ENCODE data around the gene ACOT7.

Gene ACOT7

GRCh38 chr1:6261615-6261995 is 132.0 kb downstream of the ACOT7 start:
- peak; percentile 30 for DNase-seq

- DNase-seq: peak; percentile 6
Observed at GRCh38 chr1:6260961-6261614, 132.5 kb downstream of the ACOT7 start, which contains the start of gene GPR153. Gene GPR153, minus strand, starts transcription at chr1:6261098. Its CDS starts 6,193 bp downstream, at chr1:6254905.

GRCh38 chr1:6260433-6260934 is 133.1 kb downstream of the ACOT7 start:
- no peak for DNase-seq

- peak; percentile 50 for DNase-seq
Observed at GRCh38 chr1:6259491-6260362, 133.8 kb downstream of the ACOT7 start.

- DNase-seq: no peak
Observed at GRCh38 chr1:6258675-6259074, 134.9 kb downstream of the ACOT7 start.

- no peak for DNase-seq
Observed at GRCh38 chr1:6257541-6258069, 136.0 kb downstream of the ACOT7 start.

- no peak for DNase-seq
Observed at GRCh38 chr1:6256645-6257044, 136.9 kb downstream of the ACOT7 start.

GRCh38 chr1:6254691-6255090 is 138.9 kb downstream of the ACOT7 start:
- no peak for DNase-seq

GRCh38 chr1:6253380-6253779 is 140.2 kb downstream of the ACOT7 start:
- no peak for DNase-seq

- no peak for DNase-seq
Observed at GRCh38 chr1:6252374-6252710, 141.2 kb downstream of the ACOT7 start.

GRCh38 chr1:6251681-6252373 is 141.7 kb downstream of the ACOT7 start:
- DNase-seq: no peak

GRCh38 chr1:6251233-6251632 is 142.3 kb downstream of the ACOT7 start:
- DNase-seq: no peak

- no peak for DNase-seq
Observed at GRCh38 chr1:6249739-6250689, 143.6 kb downstream of the ACOT7 start.

- DNase-seq: no peak
Observed at GRCh38 chr1:6248932-6249738, 144.4 kb downstream of the ACOT7 start.

- DNase-seq: no peak
Observed at GRCh38 chr1:6248161-6248776, 145.3 kb downstream of the ACOT7 start.

- DNase-seq: no peak
Observed at GRCh38 chr1:6247651-6248050, 145.9 kb downstream of the ACOT7 start.

GRCh38 chr1:6246497-6247467 is 146.8 kb downstream of the ACOT7 start:
- peak; percentile 74 for DNase-seq

GRCh38 chr1:6245869-6246496 is 147.6 kb downstream of the ACOT7 start:
- DNase-seq: peak; percentile 85

All from NCI-H1105 treated with DMSO at 0.1 percent for 48 hours (cell line).